Suprapubic skin (tissue), 4 donors: ENCODE data around the gene NRF1. TPM values are rescaled to one million over a fixed set of nuclear protein-coding genes. Genes with fewer than 3 reads are reported as not detected.

Experiments
- DNase-seq, 2 donors: peaks; one replicate each; pipeline ENCODE4 v3.0.0-alpha.2; 2019; ENCODE audit warnings: low spot score in 2 of 2
- H3K27ac ChIP-seq: fragments of 200-600 bp; sonication (generic); one replicate; pipeline ENCODE4 v1.5.1; 2019
- H3K27me3 ChIP-seq: fragments of 200-600 bp; sonication (generic); one replicate; pipeline ENCODE4 v1.5.1; 2019
- H3K36me3 ChIP-seq: fragments of 200-600 bp; sonication (generic); one replicate; pipeline ENCODE4 v1.5.1; 2019
- H3K4me1 ChIP-seq: fragments of 200-600 bp; sonication (generic); one replicate; pipeline ENCODE4 v1.5.1; 2019
- H3K4me3 ChIP-seq: fragments of 200-600 bp; sonication (generic); one replicate; pipeline ENCODE4 v1.5.1; 2019; ENCODE audit warnings: mild to moderate bottlenecking
- H3K9me3 ChIP-seq: fragments of 200-600 bp; sonication (generic); one replicate; pipeline ENCODE4 v1.5.1; 2019
- CTCF ChIP-seq, 2 donors: fragments of 200-600 bp in 1 of 2; fragments of 450-650 bp in 1 of 2; sonication (generic) in 1 of 2; IDR thresholded peaks; one replicate each; pipeline ENCODE4 v1.5.1; 2016 to 2019; ENCODE audit warnings: antibody characterized with exemption in 2 of 2, mild to moderate bottlenecking in 1 of 2, moderate library complexity in 1 of 2
- EP300 ChIP-seq: sonication (generic); formaldehyde crosslinking; IDR thresholded peaks from one replicate; pipeline ENCODE4 v1.6.1; 2017; ENCODE audit warnings: antibody characterized with exemption
- POLR2A ChIP-seq, 2 donors: fragments of 450-650 bp; IDR thresholded peaks; one replicate each; pipeline ENCODE4 v1.6.1; 2017; ENCODE audit warnings: antibody characterized with exemption in 2 of 2, mild to moderate bottlenecking in 2 of 2, moderate library complexity in 2 of 2
- POLR2AphosphoS5 ChIP-seq, 3 donors: sonication (generic); formaldehyde crosslinking; IDR thresholded peaks; one replicate each; pipeline ENCODE4 v1.6.1; 2017; ENCODE audit warnings: antibody characterized with exemption in 3 of 3
- WGBS: methylation state at CpG from one replicate; pipeline ENCODE4 v1.1.5; 2018; 5-methylcytosine and 5-hydroxymethylcytosine counted together
- total RNA-seq, 4 donors: library from RNA; depleted of rRNA; stranded (reverse); fragments of >200 nt; gene quantifications; one replicate each; pipeline ENCODE4 v1.1.0, GENCODE V29; 2016

The NRF1 gene
- total RNA-seq, 4 donors from 2014 or later: 11.7 to 33.2 (median 15.5) TPM

GRCh38 chr7:129686063-129686462, 74.5 kb downstream of the NRF1 start:
- H3K4me3 ChIP-seq: no peak overlapping the region
- no peak for DNase-seq
- peaks cover 7% of the 10 kb centered on the region for H3K36me3 ChIP-seq
- H3K4me1 ChIP-seq: no peaks in the 10 kb centered on the region
- no peaks in the 10 kb centered on the region for H3K27me3 ChIP-seq
- no peak for TF ChIP-seq POLR2A (IDR thresholded peaks at IDR 0.05)
- TF ChIP-seq POLR2AphosphoS5 (IDR thresholded peaks at IDR 0.05): no peak
- TF ChIP-seq CTCF (IDR thresholded peaks at IDR 0.05): no peak
- TF ChIP-seq EP300: no peak
- no peak overlapping the region for H3K27ac ChIP-seq
- H3K9me3 ChIP-seq: no peaks in the 10 kb centered on the region
- WGBS: 100% methylated on average over 2 of the region's 2 CpGs

GRCh38 chr7:129688503-129689222, 77.1 kb downstream of the NRF1 start:
- Histone ChIP-seq H3K4me3 (no peak overlapping the region), H3K27me3 (no peaks in the 10 kb centered on the region), H3K4me1 (no peaks in the 10 kb centered on the region), H3K9me3 (no peaks in the 10 kb centered on the region), H3K27ac (no peak overlapping the region), H3K36me3 (peaks cover 31% of the 10 kb centered on the region)
- WGBS: 93% methylated on average over 5 of the region's 5 CpGs
- DNase-seq: no peak
- TF ChIP-seq EP300 (no peak), CTCF (IDR thresholded peaks at IDR 0.05) (no peak), POLR2AphosphoS5 (IDR thresholded peaks at IDR 0.05) (no peak)

- H3K4me1 ChIP-seq: no peaks in the 10 kb centered on the region
- peaks cover 36% of the 10 kb centered on the region for H3K36me3 ChIP-seq
- no peaks in the 10 kb centered on the region for H3K9me3 ChIP-seq
- H3K4me3 ChIP-seq: no peak overlapping the region
- TF ChIP-seq POLR2AphosphoS5 (IDR thresholded peaks at IDR 0.05) (no peak), POLR2A (IDR thresholded peaks at IDR 0.05) (no peak), CTCF (IDR thresholded peaks at IDR 0.05) (no peak), EP300 (no peak)
- 88% methylated on average over 6 of the region's 6 CpGs for WGBS
- no peak overlapping the region for H3K27ac ChIP-seq
- DNase-seq: no peak
- H3K27me3 ChIP-seq: no peaks in the 10 kb centered on the region
Measured at GRCh38 chr7:129689995-129690581, 78.6 kb downstream of the NRF1 start.

- H3K27me3 ChIP-seq: no peaks in the 10 kb centered on the region
- TF ChIP-seq CTCF (IDR thresholded peaks at IDR 0.05): no peak
- TF ChIP-seq EP300: no peak
- TF ChIP-seq POLR2A (IDR thresholded peaks at IDR 0.05): no peak
- TF ChIP-seq POLR2AphosphoS5 (IDR thresholded peaks at IDR 0.05): no peak
- 70% methylated on average over 4 of the region's 4 CpGs for WGBS
- H3K27ac ChIP-seq: no peak overlapping the region
- no peaks in the 10 kb centered on the region for H3K4me1 ChIP-seq
- peaks cover 36% of the 10 kb centered on the region for H3K36me3 ChIP-seq
- no peak for DNase-seq
- H3K4me3 ChIP-seq: no peak overlapping the region
- no peaks in the 10 kb centered on the region for H3K9me3 ChIP-seq
Measured at GRCh38 chr7:129690701-129691100, 79.2 kb downstream of the NRF1 start.

GRCh38 chr7:129698516-129699418, 87.2 kb downstream of the NRF1 start:
- Histone ChIP-seq H3K27me3 (no peaks in the 10 kb centered on the region), H3K4me3 (no peak overlapping the region), H3K27ac (no peak overlapping the region), H3K4me1 (no peaks in the 10 kb centered on the region), H3K36me3 (peaks cover 5% of the 10 kb centered on the region), H3K9me3 (no peaks in the 10 kb centered on the region)
- TF ChIP-seq EP300 (no peak), CTCF (IDR thresholded peaks at IDR 0.05) (no peak), POLR2A (IDR thresholded peaks at IDR 0.05) (no peak), POLR2AphosphoS5 (IDR thresholded peaks at IDR 0.05) (no peak)
- DNase-seq: no peak
- WGBS: 93% methylated on average over 3 of the region's 3 CpGs
